NCI-H2107 treated with DMSO at 0.1 percent for 48 hours (cell line): ENCODE data around the gene PWWP2B.
"Not testable (repeated sequence)": the region's sequence is repeated elsewhere in the genome, so short reads cannot be mapped to it uniquely, and the experiment has no call there.

Source experiments
- DNase-seq: peaks from one replicate; lab custom pipeline; 2025; ENCODE audit not compliant: unreplicated experiment; lab: John Stamatoyannopoulos, UW

PWWP2B gene

DNA sequence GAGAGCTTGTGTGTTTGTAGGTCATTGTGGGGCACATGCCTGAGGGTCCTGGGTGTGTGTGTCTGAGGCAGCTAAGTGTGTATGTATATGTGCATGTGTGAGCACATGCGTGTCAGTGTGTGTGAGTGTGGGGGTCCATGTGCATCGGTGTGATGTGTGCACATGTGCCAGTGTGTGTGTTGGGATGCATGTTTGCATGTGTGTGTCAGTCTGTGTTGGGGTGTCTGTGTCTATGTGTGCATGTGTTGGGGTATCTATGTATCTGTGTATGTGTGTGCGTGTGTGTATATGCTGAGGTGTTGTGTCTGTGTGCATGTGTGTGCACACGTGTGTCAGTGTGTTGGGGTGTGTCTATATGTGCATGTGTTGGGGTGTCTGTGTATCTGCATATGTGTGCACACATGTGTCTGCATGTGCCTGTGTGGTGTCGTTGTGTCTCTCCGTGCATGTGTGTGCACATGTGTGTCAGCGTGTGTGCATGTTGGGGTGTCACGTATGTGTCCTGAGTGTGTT is 33.3 kb downstream of the PWWP2B start:
- no peak for DNase-seq

DNA sequence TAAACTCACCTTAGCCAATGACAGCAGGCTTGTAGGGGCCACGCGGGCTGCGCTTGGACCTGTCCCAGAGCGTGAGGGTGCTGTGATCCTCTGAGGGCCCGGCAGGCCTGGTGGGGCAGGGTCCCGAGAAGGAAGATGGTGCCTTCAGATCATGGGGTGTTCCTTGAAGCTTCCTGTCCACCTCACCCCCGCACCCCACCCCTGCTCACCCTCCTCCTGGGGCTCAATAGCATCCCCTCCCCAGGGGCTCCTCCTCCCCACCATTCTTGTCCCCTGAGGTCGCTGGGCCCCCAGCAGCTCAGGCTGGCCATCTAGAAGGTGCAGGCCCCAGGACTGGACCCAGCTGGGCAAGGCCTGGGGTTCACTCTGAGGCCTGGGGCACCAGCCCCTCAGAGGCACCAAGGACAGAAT is 33.9 kb downstream of the PWWP2B start:
- no peak for DNase-seq

GRCh38 chr10:132431537-132432175 is 34.7 kb downstream of the PWWP2B start:
- no peak for DNase-seq

GRCh38 chr10:132432176-132432540 is 35.2 kb downstream of the PWWP2B start:
- DNase-seq, result no peak

- no peak for DNase-seq
Measured at GRCh38 chr10:132433671-132434340, 36.8 kb downstream of the PWWP2B start.

DNA sequence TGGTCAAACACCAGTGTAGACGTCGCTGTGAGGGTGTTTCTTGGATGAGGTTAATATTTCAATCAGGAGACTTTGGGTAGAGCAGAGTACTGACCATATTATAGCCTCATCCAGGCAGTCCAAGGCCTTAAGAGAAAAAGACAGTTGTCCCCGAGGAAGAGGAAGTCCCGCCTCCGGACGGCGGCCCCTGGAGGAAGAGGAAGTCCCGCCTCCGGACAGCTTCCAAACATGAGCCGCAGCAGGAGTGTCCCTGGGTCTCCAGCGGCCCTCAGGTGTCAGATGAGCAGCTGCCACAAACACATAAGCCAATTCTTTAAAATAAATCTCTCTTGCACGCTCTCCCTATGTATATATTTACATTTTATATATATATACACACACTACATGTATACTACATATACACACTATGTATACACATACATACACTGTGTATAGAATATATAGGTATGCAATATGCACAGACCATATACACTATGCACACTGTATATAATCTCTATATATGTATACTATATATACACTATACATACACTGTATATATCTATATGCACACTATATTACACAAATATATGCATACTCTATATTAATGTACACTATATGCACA is 37.5 kb downstream of the PWWP2B start:
- no peak for DNase-seq

DNA sequence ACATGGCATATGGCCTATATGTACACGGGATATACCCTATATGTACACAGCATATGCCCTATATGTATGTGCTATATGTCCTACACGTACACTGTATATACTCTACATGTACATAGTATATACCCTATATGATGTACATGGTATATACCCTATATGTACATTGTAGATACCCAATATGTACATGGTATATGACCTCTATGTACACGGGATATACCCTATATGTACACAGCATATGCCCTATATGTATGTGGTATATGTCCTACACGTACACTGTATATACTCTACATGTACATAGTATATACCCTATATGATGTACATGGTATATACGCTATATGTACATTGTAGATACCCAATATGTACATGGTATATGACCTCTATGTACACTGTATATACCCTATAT is 38.3 kb downstream of the PWWP2B start:
- not testable (repeated sequence) for DNase-seq

DNA sequence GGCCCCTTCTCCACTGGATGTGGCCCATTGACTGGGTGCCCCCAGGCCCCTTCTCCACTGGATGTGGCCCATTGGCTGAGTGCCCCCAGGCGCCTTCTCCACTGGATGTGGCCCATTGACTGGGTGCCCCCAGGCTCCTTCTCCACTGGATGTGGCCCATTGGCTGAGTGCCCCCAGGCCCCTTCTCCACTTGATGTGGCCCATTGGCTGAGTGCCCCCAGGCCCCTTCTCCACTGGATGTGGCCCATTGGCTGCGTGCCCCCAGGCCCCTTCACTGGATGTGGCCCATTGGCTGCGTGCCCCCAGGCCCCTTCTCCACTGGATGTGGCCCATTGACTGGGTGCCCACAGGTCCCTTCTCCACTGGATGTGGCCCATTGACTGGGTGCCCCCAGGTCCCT is 39.1 kb downstream of the PWWP2B start:
- not testable (repeated sequence) for DNase-seq

- no peak for DNase-seq
Measured at GRCh38 chr10:132436861-132437410, 39.9 kb downstream of the PWWP2B start.

DNA sequence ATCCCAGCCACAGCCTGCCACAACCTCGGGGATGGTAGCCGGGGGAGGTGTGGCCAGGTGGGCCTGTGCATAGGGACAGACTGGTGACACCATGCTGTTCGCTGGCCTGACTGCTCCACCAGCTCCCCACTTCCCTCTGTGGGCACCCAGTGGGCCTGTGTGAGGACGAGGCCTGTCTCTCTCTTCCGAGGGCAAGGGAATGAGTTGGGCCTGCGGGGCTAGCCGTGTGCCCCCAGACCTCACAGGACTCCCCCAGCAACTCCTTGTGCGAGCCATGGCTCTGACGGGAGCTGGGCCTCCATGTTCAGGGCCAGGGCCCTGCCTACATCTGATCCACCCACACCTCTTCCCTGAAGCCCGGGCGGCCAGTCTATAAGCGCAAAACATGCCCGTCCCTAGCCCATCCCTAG is 40.5 kb downstream of the PWWP2B start:
- no peak for DNase-seq

DNA sequence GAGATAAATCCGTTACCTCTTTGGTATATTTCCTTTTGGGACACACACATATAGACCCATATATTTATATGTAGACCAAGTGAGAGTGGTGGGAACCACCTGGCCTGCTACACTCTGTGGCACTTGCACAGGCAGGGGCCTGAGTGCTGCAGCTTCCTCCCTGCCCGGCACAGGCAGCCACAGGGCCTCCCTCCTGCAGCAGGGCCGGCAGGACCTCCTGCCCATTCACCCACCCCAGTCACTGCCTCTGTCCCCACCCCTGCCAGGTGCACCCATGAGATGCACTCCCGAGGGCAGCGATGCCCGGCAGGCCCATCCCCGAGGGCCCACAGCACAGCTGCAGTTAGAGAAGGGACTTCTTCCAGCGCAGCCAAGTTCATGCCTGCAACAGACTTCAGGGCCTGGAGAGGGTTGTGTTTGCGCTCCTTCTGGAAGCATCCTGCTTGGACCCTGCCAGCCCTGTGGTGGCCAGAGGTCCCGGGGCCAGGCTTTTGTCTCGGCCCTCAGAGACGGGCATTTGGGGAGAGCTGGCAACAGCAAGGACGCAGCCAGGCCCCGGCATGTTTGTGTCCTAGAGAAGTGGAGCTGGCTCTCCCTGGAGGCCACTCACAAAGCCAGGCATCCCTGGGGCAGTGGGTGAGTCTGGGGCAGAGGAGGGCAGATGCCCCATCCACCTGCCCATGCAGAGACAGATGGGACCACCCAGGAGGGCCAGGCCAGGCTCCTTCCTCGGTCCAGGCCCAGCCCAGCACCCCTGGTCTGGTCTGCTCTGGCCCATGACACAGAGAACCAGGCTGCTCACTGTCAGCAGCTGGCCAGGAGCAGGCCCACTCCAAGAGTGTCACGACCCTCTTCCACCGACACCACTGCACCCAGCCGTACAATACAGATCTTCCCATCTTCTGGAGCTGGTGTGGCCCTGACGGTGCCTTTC is 41.4 kb downstream of the PWWP2B start:
- DNase-seq, result no peak

GRCh38 chr10:132439025-132439388 is 42.0 kb downstream of the PWWP2B start:
- no peak for DNase-seq

GRCh38 chr10:132439424-132440163 is 42.6 kb downstream of the PWWP2B start:
- DNase-seq, result no peak

GRCh38 chr10:132440791-132441565 is 44.0 kb downstream of the PWWP2B start:
- no peak for DNase-seq

GRCh38 chr10:132441818-132442524 is 45.0 kb downstream of the PWWP2B start:
- no peak for DNase-seq

- no peak for DNase-seq
Measured at GRCh38 chr10:132442636-132443035, 45.6 kb downstream of the PWWP2B start.

DNA sequence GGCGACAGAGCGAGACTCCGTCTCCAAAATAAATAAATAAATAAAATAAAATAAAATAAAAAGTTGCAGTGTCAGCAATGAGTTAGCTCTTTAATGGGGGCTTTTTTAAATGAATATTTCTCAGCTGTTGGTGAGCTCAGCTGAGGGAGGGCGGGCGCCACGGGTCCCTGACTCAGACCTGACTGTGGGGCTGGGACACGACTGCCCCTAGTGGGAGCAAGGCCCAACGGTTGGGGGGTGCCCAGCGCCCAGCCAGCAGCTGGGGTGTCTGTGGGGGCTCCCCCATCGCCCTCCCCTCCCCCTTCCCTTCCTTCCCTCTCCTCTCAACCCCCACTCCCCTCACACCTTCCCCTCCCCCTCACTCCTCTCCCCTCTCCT is 46.6 kb downstream of the PWWP2B start:
- DNase-seq, result no peak

DNA sequence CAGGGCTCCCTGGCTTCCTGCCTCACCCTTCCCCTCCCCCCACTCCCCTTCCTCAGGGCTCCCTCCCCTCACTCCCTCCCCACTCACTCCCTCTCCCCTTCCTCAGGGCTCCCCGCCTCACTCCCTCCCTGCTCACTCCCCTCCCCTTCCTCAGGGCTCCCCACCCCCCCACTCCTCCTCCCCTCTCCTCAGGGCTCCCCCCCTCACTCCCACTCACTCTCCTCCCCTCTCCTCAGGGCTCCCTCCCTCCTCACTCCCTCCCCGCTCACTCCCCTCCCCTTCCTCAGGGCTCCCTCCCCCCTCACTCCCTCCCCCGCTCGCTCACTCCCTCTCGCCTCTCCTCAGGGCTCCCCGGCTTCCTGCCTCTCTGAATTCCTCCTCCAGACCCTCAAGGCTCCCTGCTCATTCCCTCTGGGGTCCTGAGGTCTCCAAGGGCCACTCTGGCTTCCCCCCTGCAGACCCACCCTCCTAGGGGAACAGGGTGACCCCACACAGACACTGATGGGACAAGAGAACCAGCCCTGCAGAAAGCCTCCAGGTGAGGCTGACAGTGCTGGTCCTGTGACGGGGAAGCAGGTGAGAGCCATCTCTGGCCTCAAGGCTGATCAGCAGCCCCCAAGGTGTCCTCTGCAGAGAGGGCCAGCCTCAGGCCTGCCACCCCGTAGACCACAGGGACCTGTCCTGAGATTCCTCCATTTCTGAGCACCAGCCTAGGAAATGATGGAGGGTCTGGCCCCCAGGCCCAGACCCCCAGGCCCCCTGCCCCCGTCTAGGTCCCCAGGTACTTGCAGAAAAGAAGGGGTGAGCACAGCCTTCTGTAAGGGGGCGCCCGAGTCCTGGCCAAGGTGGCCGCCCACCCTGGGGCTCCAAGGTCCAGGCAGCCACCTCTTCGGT is 47.2 kb downstream of the PWWP2B start:
- no peak for DNase-seq
